ENCODE measurements around the gene SNRPB2. TPM values are rescaled to one million over a fixed set of nuclear protein-coding genes. Genes with fewer than 3 reads are reported as not detected.
A peak's percentile ranks its signal among the peaks of the same experiment; 100 is the strongest.

The SNRPB2 gene
- total and polyA plus RNA-seq, 9 donors, result 66.6 to 96.6 (median 75.1) TPM

DNA sequence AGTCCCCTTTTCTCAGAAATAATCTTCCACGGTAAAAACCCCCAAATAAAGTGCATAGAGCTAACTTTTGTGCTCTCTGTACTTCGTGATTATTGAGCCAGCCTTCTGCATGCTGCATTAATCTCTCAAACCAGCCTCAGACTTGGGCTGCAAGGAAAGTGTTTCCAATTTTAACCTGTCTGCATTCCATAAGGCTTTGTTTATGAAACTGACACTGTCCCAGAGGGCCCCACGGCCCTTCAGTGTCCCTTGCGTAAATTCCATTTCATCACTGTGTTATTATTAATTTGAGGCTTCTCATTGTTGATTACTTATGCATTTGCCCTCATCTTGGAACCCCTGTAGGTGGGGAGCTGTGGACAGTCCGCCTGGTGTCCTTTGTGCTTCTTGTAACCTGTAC is 15.6 kb upstream of the SNRPB2 start:
- Histone ChIP-seq H3K4me1 (ENCODE audit: control insufficient read depth, insufficient read depth, low read length) (peaks cover 24% of the 10 kb centered on the region), H3K27me3 (ENCODE audit: control insufficient read depth, insufficient read depth, low read length) (no peaks in the 10 kb centered on the region), H3K27ac (ENCODE audit: low read length) (peak overlapping the region; percentile 79), H3K9me3 (replicated peaks; ENCODE audit: control insufficient read depth, low read depth, low read length) (no peaks in the 10 kb centered on the region), H3K36me3 (ENCODE audit: control insufficient read depth, insufficient read depth, low read length) (no peaks in the 10 kb centered on the region), H3K4me3 (ENCODE audit: low read length) (no peak overlapping the region)
- no peak for DNase-seq
- 46% methylated on average over 3 of the region's 5 CpGs for WGBS (ENCODE audit: insufficient coverage)

DNA sequence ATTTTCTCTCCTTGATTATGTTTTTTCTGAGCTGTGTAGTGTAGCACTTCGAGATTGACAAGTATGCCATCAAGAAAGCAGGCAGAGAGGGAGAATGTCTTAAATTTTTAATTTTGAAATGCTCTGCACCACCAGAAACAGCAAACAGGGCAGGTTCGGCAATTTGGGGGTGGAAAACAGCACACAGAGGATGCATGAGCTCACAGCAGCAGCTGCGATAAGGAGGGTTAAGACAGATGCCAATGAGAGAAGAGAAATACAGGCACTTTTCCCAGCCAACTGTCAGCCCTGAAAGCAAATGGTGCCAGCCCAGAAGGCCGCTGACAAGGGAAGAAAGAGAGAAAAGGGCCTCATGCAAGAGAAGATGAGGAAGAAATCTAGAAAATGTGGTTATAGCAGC is 15.1 kb upstream of the SNRPB2 start:
- no peaks in the 10 kb centered on the region for H3K27me3 ChIP-seq (ENCODE audit: control insufficient read depth, insufficient read depth, low read length)
- peak overlapping the region; percentile 79 for H3K27ac ChIP-seq (ENCODE audit: low read length)
- peak; percentile 75 for DNase-seq
- WGBS (ENCODE audit: insufficient coverage), result 27% methylated on average over 1 of the region's 4 CpGs
- no peaks in the 10 kb centered on the region for H3K36me3 ChIP-seq (ENCODE audit: control insufficient read depth, insufficient read depth, low read length)
- no peak overlapping the region for H3K4me3 ChIP-seq (ENCODE audit: low read length)
- no peaks in the 10 kb centered on the region for H3K9me3 ChIP-seq (replicated peaks; ENCODE audit: control insufficient read depth, low read depth, low read length)
- H3K4me1 ChIP-seq (ENCODE audit: control insufficient read depth, insufficient read depth, low read length), result peaks cover 24% of the 10 kb centered on the region

DNA sequence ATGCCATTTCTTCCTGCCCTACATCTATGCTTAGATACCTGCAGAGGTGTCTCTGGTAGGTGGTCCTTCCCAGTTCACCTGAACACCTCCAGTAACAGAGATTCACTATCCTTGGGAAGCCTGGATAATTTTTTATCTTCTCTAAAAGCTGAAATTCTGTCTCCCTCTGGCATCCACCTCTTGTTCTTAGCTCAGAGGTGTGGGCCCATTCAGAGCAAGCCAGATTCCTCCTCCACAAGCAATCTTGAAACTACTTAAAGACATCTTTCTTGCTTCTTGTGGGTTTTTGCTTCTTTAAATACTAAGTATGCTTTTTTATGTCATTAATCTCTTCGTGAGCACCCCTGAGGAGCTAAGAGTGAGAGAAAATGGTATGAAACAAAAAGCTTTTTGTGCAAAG is 10.4 kb upstream of the SNRPB2 start:
- Histone ChIP-seq H3K4me1 (ENCODE audit: control insufficient read depth, insufficient read depth, low read length) (peaks cover 9% of the 10 kb centered on the region), H3K27ac (ENCODE audit: low read length) (no peak overlapping the region), H3K27me3 (ENCODE audit: control insufficient read depth, insufficient read depth, low read length) (peaks cover 2% of the 10 kb centered on the region), H3K4me3 (ENCODE audit: low read length) (no peak overlapping the region), H3K9me3 (replicated peaks; ENCODE audit: control insufficient read depth, low read depth, low read length) (no peaks in the 10 kb centered on the region), H3K36me3 (ENCODE audit: control insufficient read depth, insufficient read depth, low read length) (no peaks in the 10 kb centered on the region)
- WGBS (ENCODE audit: insufficient coverage), result no CpG with 5 or more reads among the region's 1 CpG
- no peak for DNase-seq

DNA sequence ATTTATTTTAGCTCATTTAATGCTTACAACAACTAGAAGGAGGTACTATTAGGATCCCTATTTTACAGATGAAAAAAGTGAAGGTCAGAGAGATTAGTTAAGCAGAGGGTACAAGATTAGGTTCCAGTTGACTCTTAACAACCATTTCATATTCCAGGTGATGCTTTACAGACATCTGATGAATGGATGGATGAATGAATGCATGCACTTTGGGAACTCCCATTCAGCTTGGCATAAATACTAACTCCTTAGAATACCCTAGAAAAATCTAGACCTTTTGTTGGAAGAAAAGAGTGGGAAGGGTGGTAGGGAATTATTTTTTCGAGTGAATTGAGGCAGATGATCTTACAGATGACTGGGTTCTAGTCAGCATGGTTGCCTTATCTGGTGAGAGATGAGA is 746 bp upstream of the SNRPB2 start:
- H3K27ac ChIP-seq (ENCODE audit: low read length), result no peak overlapping the region
- 100% methylated on average over 1 of the region's 1 CpG for WGBS (ENCODE audit: insufficient coverage)

DNA sequence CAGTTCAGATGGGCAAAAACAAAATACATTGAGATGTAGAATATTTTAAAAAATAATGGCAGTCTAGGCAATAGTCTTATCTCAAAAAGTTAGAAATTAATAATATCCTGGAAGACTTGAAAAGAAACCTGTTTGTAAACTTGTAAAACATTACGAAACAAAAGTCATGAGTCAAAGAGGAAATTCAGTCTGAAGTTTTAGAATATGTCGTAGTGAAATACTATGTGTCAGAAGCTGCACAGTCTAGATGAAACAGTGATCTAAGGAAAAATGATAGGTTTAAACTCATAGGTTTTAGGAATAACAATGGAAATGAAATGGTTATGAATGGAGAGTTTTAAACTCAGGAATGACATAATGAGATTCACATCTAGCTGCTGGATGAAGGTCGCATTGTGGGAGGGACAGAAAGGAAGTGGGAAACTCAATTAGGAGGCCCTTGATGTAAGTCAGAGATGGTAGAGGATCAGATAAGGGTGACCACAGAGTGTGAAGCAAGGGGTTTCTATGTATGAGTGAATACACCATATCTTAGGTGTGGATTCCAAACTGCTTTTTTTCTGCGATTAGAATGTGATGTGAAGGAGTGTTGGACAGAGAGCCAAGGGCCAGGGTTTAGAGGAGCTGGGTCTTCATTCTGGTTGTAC is 2.8 kb downstream of the SNRPB2 start:
- Histone ChIP-seq H3K4me3 (ENCODE audit: low read length) (no peak overlapping the region), H3K36me3 (ENCODE audit: control insufficient read depth, insufficient read depth, low read length) (peaks cover 33% of the 10 kb centered on the region), H3K27ac (ENCODE audit: low read length) (no peak overlapping the region), H3K9me3 (replicated peaks; ENCODE audit: control insufficient read depth, low read depth, low read length) (no peaks in the 10 kb centered on the region), H3K4me1 (ENCODE audit: control insufficient read depth, insufficient read depth, low read length) (peaks cover 9% of the 10 kb centered on the region), H3K27me3 (ENCODE audit: control insufficient read depth, insufficient read depth, low read length) (no peaks in the 10 kb centered on the region)
- WGBS (ENCODE audit: insufficient coverage), result 87% methylated on average over 4 of the region's 4 CpGs
- DNase-seq, result no peak

More for the DNA sequence above, 746 bp upstream of the SNRPB2 start:
- peaks cover 9% of the 10 kb centered on the region for H3K4me1 ChIP-seq (ENCODE audit: control insufficient read depth, insufficient read depth, low read length)
- no peak for DNase-seq
- H3K27me3 ChIP-seq (ENCODE audit: control insufficient read depth, insufficient read depth, low read length), result peaks cover 9% of the 10 kb centered on the region
- peaks cover 15% of the 10 kb centered on the region for H3K36me3 ChIP-seq (ENCODE audit: control insufficient read depth, insufficient read depth, low read length)
- no peak overlapping the region for H3K4me3 ChIP-seq (ENCODE audit: low read length)
- H3K9me3 ChIP-seq (replicated peaks; ENCODE audit: control insufficient read depth, low read depth, low read length), result no peaks in the 10 kb centered on the region

DNA sequence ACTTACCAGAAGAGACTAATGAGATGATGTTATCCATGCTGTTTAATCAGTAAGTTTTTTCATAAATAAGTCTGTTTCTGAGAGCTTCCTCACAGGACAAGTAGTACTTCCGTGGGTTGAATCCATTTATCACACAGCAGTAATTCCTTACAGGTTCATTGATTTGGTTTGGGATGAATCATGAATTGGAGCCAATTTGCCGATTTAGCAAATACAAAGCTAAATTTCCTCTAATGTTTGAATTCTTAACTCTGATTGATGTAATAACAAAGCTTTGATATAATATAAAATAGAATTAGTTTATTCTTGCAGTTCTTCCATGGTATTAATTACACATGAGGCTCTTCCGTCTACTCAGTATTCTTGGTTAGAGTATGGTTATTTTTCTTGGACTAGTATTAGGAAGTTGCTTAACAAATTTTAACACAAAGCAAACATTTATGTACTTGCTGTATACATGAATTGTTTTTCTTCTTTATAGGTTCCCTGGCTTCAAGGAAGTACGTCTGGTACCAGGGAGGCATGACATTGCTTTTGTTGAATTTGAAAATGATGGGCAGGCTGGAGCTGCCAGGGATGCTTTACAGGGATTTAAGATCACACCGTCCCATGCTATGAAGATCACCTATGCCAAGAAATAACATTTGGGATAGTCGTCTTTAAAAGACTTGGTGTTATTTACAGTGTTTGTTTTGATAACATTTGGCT is 10.7 kb downstream of the SNRPB2 start:
- no peaks in the 10 kb centered on the region for H3K27me3 ChIP-seq (ENCODE audit: control insufficient read depth, insufficient read depth, low read length)
- H3K4me3 ChIP-seq (ENCODE audit: low read length), result no peak overlapping the region
- peaks cover 14% of the 10 kb centered on the region for H3K36me3 ChIP-seq (ENCODE audit: control insufficient read depth, insufficient read depth, low read length)
- no peak overlapping the region for H3K27ac ChIP-seq (ENCODE audit: low read length)
- no peak for DNase-seq
- H3K9me3 ChIP-seq (replicated peaks; ENCODE audit: control insufficient read depth, low read depth, low read length), result no peaks in the 10 kb centered on the region
- no peaks in the 10 kb centered on the region for H3K4me1 ChIP-seq (ENCODE audit: control insufficient read depth, insufficient read depth, low read length)
- 100% methylated on average over 3 of the region's 6 CpGs for WGBS (ENCODE audit: insufficient coverage)

DNA sequence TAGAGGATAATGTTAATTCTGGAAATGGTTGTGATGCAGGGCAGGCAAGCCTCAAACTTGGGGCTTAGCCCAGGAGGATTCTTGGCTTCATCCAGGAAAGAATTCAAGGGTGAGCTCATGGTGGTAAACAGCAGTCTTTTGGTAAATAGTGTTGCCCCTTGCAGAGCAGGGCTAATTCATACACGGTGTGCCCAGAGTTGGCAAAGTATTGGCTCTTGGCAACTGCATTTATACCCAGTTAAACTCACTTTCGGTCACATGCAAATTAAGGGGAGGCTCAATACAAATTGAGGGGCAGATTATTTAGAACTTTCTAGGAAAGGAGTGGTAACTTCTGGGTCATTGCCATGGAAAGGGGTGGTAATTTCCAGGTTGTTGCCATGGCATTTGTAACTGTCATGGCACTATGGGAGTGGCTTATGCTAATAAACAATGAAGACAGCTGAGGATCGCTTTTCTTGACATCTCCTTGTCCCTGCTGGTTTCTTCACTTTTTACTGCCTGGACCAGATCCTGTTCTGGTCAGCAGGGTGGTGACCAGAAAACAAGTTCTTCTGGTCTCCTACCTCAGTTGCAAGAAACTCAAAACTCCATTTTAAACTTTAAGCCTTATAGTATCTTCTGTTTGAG is 14.5 kb downstream of the SNRPB2 start:
- 50% methylated on average over 2 of the region's 3 CpGs for WGBS (ENCODE audit: insufficient coverage)
- Histone ChIP-seq H3K4me3 (ENCODE audit: low read length) (no peak overlapping the region), H3K36me3 (ENCODE audit: control insufficient read depth, insufficient read depth, low read length) (peaks cover 3% of the 10 kb centered on the region), H3K27ac (ENCODE audit: low read length) (no peak overlapping the region), H3K27me3 (ENCODE audit: control insufficient read depth, insufficient read depth, low read length) (no peaks in the 10 kb centered on the region), H3K4me1 (ENCODE audit: control insufficient read depth, insufficient read depth, low read length) (no peaks in the 10 kb centered on the region), H3K9me3 (replicated peaks; ENCODE audit: control insufficient read depth, low read depth, low read length) (no peaks in the 10 kb centered on the region)
- no peak for DNase-seq

DNA sequence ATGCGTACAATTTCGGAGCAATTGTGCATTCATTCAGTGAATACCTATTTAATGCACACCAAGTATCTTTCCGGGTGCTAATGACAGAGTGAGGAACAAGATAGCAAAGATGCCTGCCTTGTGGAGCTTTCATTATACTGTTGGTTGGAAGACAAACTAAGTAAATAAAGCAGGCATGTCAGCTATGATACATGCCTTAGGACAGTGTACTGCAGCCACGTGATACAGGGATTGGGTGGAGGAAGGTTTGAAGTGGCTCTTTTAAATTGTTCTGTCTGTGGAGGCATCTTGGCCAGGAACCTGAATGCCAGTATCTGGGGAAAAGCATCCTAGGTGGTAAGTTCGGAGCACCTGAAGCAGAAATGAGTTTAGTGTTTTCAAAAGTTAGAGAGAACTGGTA is 15.4 kb downstream of the SNRPB2 start:
- H3K4me1 ChIP-seq (ENCODE audit: control insufficient read depth, insufficient read depth, low read length), result no peaks in the 10 kb centered on the region
- no peak for DNase-seq
- H3K27ac ChIP-seq (ENCODE audit: low read length), result no peak overlapping the region
- no peak overlapping the region for H3K4me3 ChIP-seq (ENCODE audit: low read length)
- H3K27me3 ChIP-seq (ENCODE audit: control insufficient read depth, insufficient read depth, low read length), result no peaks in the 10 kb centered on the region
- WGBS (ENCODE audit: insufficient coverage), result 78% methylated on average over 2 of the region's 5 CpGs
- H3K9me3 ChIP-seq (replicated peaks; ENCODE audit: control insufficient read depth, low read depth, low read length), result no peaks in the 10 kb centered on the region
- H3K36me3 ChIP-seq (ENCODE audit: control insufficient read depth, insufficient read depth, low read length), result peaks cover 3% of the 10 kb centered on the region

DNA sequence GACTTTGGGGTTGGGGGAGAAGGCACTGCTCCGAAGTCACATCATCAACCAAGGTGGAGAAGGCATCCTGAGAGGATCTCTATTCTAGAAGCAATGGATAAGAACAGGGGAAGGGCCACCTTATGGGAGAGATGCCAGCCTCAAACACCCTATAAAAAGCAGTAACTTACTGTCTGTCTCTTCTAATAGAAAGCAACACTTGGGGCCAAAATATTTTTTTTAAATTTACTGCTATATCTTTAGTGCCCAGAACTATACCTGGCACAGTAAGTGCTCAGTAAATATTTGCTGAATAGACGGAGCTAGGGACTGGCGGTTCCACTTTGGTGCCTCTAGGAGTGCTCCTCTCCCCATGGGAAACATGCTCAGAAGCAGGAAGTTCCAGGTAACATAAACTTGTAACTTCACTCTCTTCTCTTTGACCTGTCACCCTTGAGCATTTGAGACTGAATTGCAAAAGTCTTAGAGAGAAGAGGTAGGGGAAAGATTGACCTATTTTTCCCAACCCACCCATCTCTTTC is 17.5 kb downstream of the SNRPB2 start:
- Histone ChIP-seq H3K27ac (ENCODE audit: low read length) (no peak overlapping the region), H3K4me3 (ENCODE audit: low read length) (no peak overlapping the region), H3K36me3 (ENCODE audit: control insufficient read depth, insufficient read depth, low read length) (no peaks in the 10 kb centered on the region), H3K9me3 (replicated peaks; ENCODE audit: control insufficient read depth, low read depth, low read length) (no peaks in the 10 kb centered on the region), H3K4me1 (ENCODE audit: control insufficient read depth, insufficient read depth, low read length) (no peaks in the 10 kb centered on the region), H3K27me3 (ENCODE audit: control insufficient read depth, insufficient read depth, low read length) (no peaks in the 10 kb centered on the region)
- 83% methylated on average over 1 of the region's 3 CpGs for WGBS (ENCODE audit: insufficient coverage)
- no peak for DNase-seq

DNA sequence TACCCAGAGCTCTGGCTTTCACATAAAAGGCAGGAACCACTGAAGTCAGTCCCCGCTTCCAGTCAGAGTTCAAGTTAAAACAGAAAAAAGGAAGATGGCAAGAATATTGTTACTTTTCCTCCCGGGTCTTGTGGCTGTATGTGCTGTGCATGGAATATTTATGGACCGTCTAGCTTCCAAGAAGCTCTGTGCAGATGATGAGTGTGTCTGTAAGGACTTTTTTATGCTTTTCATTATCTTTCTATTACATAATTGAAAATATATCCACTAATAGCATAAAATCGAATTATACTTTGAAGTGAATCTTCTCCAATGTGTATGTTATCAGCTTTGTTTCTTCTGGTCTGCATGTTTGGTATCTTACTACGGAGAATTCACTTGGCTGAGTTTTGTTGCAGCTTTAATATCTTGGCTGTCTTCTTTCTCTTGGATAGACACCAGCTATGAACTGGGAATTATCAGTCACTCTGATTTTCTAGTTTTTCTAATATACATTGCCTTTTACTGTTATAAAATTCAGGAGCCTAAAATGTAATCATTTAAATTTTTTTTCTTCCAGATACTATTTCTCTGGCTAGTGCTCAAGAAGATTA is 18.6 kb downstream of the SNRPB2 start, which contains the start of gene OTOR:
OTOR (plus strand) TSS at position 51 of the 593 bp plus-strand sequence; CDS start at position 95, 44 bp downstream.
- WGBS (ENCODE audit: insufficient coverage), result no CpG with 5 or more reads among the region's 5 CpGs
- Histone ChIP-seq H3K27ac (ENCODE audit: low read length) (peak within 1 kb of the TSS; percentile 20), H3K4me1 (ENCODE audit: control insufficient read depth, insufficient read depth, low read length) (no peaks in the 10 kb centered on the region), H3K27me3 (ENCODE audit: control insufficient read depth, insufficient read depth, low read length) (peaks cover 2% of the 10 kb centered on the region), H3K36me3 (ENCODE audit: control insufficient read depth, insufficient read depth, low read length) (no peaks in the 10 kb centered on the region), H3K4me3 (ENCODE audit: low read length) (no peak within 1 kb of the TSS), H3K9me3 (replicated peaks; ENCODE audit: control insufficient read depth, low read depth, low read length) (no peaks in the 10 kb centered on the region)
- DNase-seq, result peak; percentile 88

Measured in muscle of leg (tissue), 11 donors.